HCT116 (cell line): ENCODE data around the gene THSD4. TPM values are rescaled to one million over a fixed set of nuclear protein-coding genes. Genes with fewer than 3 reads are reported as not detected.

Source experiments
- ATAC-seq: fragments of 200-7000 bp; cut with Tn5 transposase; 2 replicates; pipeline ENCODE4 v1.9.1; 2020; ENCODE audit warnings: mild to moderate bottlenecking, moderate library complexity
- BruUV-seq: library from RNA; stranded (reverse); fragments of 400-500 nt; replicated peaks from 2 replicates; lab custom pipeline; 2021; lab: Mats Ljungman, UMichigan
- CTCF ChIA-PET: fragments of 300-600 bp; sonication (Branson Sonifier 250); formaldehyde crosslinking; loops from one replicate; lab custom pipeline; 2021; ENCODE audit warnings: antibody characterized with exemption; lab: Charles Lee
- POLR2A ChIA-PET: fragments of 300-600, 350-600 bp; sonication (Branson Sonifier 250); formaldehyde crosslinking; loops from one replicate; lab custom pipeline; 2021; ENCODE audit warnings: antibody characterized with exemption; lab: Charles Lee
- RAD21 ChIA-PET, 2 experiments: fragments of 300-600 bp; sonication (Branson Sonifier 250); formaldehyde crosslinking; loops; one replicate each; lab custom pipeline; 2023; ENCODE audit warnings: low total read pairs in 2 of 2; ENCODE audit not compliant: uncharacterized antibody in 2 of 2, unreplicated experiment in 2 of 2, low non-redundant PET in 1 of 2; lab: Charles Lee
- DNase-seq: peaks from one replicate; pipeline ENCODE4 v3.0.0-alpha.2; 2010; ENCODE audit warnings: low read depth, low spot score
- H2AFZ ChIP-seq: fragments of 200-600 bp; shearing (Covaris generic), sonication (generic); 2 replicates; pipeline ENCODE4 v1.6.1; 2017; ENCODE audit warnings: low read depth, mixed run types, mixed read lengths, antibody characterized with exemption, low read length; ENCODE audit not compliant: poor library complexity, severe bottlenecking
- H3K27ac ChIP-seq: 2 replicates; pipeline ENCODE4 v1.5.1; 2012; ENCODE audit warnings: low read depth, low read length
- H3K27me3 ChIP-seq: fragments of 200-600 bp; sonication (generic); 2 replicates; pipeline ENCODE4 v1.6.1; 2016; ENCODE audit warnings: mixed run types, low read length, mixed read lengths; ENCODE audit not compliant: insufficient read depth
- H3K36me3 ChIP-seq, 2 experiments: fragments of 200-500 bp in 1 of 2; fragments of 200-600 bp in 1 of 2; sonication (Bioruptor generic) in 1 of 2; sonication (generic) in 1 of 2; 2 replicates each; pipeline versions ENCODE4 v1.5.1 to v1.6.1; 2014 to 2016; ENCODE audit warnings: low read length in 2 of 2, inconsistent platforms in 1 of 2, mixed read lengths in 1 of 2, mixed run types in 1 of 2; ENCODE audit not compliant: insufficient read depth in 2 of 2, control insufficient read depth in 1 of 2
- H3K4me1 ChIP-seq, 2 experiments: fragments of 200-600 bp in 1 of 2; sonication (generic) in 1 of 2; 2 replicates each; pipeline versions ENCODE4 v1.5.1 to v1.6.1; 2012 to 2017; ENCODE audit warnings: low read length in 2 of 2, inconsistent platforms in 1 of 2, mild to moderate bottlenecking in 1 of 2, mixed read lengths in 1 of 2, mixed run types in 1 of 2, moderate library complexity in 1 of 2; ENCODE audit not compliant: insufficient read depth in 2 of 2, control insufficient read depth in 1 of 2
- H3K4me2 ChIP-seq: fragments of 200-600 bp; sonication (generic); 2 replicates; pipeline ENCODE4 v1.6.1; 2017; ENCODE audit warnings: mixed run types, low read length, mixed read lengths
- H3K4me3 ChIP-seq, 2 experiments: fragments of 200-600 bp in 1 of 2; sonication (generic) in 1 of 2; replicated peaks in 1 of 2; 2 replicates each; pipeline ENCODE4 v1.5.1; 2011 to 2016; ENCODE audit warnings: low read length in 2 of 2, control low read depth in 1 of 2, low read depth in 1 of 2, mild to moderate bottlenecking in 1 of 2, mixed read lengths in 1 of 2, mixed run types in 1 of 2
- H3K79me2 ChIP-seq: fragments of 200-600 bp; sonication (generic); 2 replicates; pipeline ENCODE4 v1.6.1; 2017; ENCODE audit warnings: mild to moderate bottlenecking, mixed run types, low read length, moderate library complexity, mixed read lengths; ENCODE audit not compliant: insufficient read depth
- H3K9ac ChIP-seq: fragments of 200-600 bp; sonication (generic); 2 replicates; pipeline ENCODE4 v1.6.1; 2016; ENCODE audit warnings: low read length, mixed read lengths
- H3K9me2 ChIP-seq: fragments of 200-600 bp; sonication (generic), shearing (Covaris generic); 2 replicates; pipeline ENCODE4 v1.6.1; 2017; ENCODE audit warnings: mixed run types, mild to moderate bottlenecking, moderate library complexity; ENCODE audit not compliant: insufficient read depth
- H3K9me3 ChIP-seq, 2 experiments: fragments of 200-500 bp in 1 of 2; fragments of 200-600 bp in 1 of 2; sonication (Bioruptor generic) in 1 of 2; sonication (generic) in 1 of 2; 2 replicates each; pipeline ENCODE4 v1.6.1; 2014 to 2017; ENCODE audit warnings: low read length in 2 of 2, mixed read lengths in 2 of 2, inconsistent platforms in 1 of 2, low read depth in 1 of 2, mild to moderate bottlenecking in 1 of 2, mixed run types in 1 of 2, moderate library complexity in 1 of 2; ENCODE audit not compliant: control insufficient read depth in 1 of 2, insufficient read depth in 1 of 2
- H4K20me1 ChIP-seq: fragments of 200-600 bp; sonication (generic), shearing (Covaris generic); 2 replicates; pipeline ENCODE4 v1.6.1; 2017; ENCODE audit warnings: mixed run types, mild to moderate bottlenecking, moderate library complexity; ENCODE audit not compliant: insufficient read depth
- ATF3 ChIP-seq: IDR thresholded peaks from 2 replicates; pipeline ENCODE4 v1.6.1; 2012
- CBX3 ChIP-seq: IDR thresholded peaks from 2 replicates; pipeline ENCODE4 v1.6.1; 2012; ENCODE audit warnings: low read depth
- CEBPB ChIP-seq: IDR thresholded peaks from 2 replicates; pipeline ENCODE4 v1.6.1; 2012; ENCODE audit warnings: low read depth
- CTCF ChIP-seq, 3 experiments: fragments of 200-600 bp in 1 of 3; sonication (generic) in 1 of 3; IDR thresholded peaks in 2 of 3; conservative IDR thresholded peaks in 1 of 3; 2 replicates each; pipeline ENCODE4 v1.5.1; 2012 to 2017; ENCODE audit warnings: low read depth in 2 of 3, low read length in 2 of 3, antibody characterized with exemption in 1 of 3, borderline replicate concordance in 1 of 3, control low read depth in 1 of 3, mild to moderate bottlenecking in 1 of 3, mixed read lengths in 1 of 3, mixed run types in 1 of 3, moderate library complexity in 1 of 3; ENCODE audit not compliant: insufficient read depth in 1 of 3
- EGR1 ChIP-seq: IDR thresholded peaks from 2 replicates; pipeline ENCODE4 v1.6.1; 2012; ENCODE audit warnings: low read depth
- ELF1 ChIP-seq: IDR thresholded peaks from 2 replicates; pipeline ENCODE4 v1.6.1; 2012; ENCODE audit warnings: low read depth, borderline replicate concordance
- EZH2 ChIP-seq: fragments of 200-600 bp; sonication (generic); IDR thresholded peaks from 2 replicates; pipeline ENCODE4 v1.6.1; 2017; ENCODE audit warnings: antibody characterized with exemption, mixed run types
- EZH2phosphoT487 ChIP-seq: fragments of 200-600 bp; IDR thresholded peaks from 2 replicates; pipeline ENCODE4 v1.6.1; 2018; ENCODE audit warnings: antibody characterized with exemption, borderline replicate concordance
- JUND ChIP-seq: IDR thresholded peaks from 2 replicates; pipeline ENCODE4 v1.6.1; 2012
- MAX ChIP-seq: IDR thresholded peaks from 2 replicates; pipeline ENCODE4 v1.6.1; 2012
- POLR2A ChIP-seq: IDR thresholded peaks from 2 replicates; pipeline ENCODE4 v1.7.0; 2011; ENCODE audit warnings: borderline replicate concordance; ENCODE audit not compliant: insufficient read depth, insufficient read length; ENCODE audit errors: extremely low read depth
- REST ChIP-seq: IDR thresholded peaks from 2 replicates; pipeline ENCODE4 v1.6.1; 2012; ENCODE audit warnings: low read depth
- SIN3A ChIP-seq: IDR thresholded peaks from 2 replicates; pipeline ENCODE4 v1.6.1; 2012; ENCODE audit warnings: low read depth
- SP1 ChIP-seq: IDR thresholded peaks from 2 replicates; pipeline ENCODE4 v1.6.1; 2012; ENCODE audit warnings: low read depth
- SRF ChIP-seq: IDR thresholded peaks from 2 replicates; pipeline ENCODE4 v1.6.1; 2012; ENCODE audit warnings: low read depth
- TCF7L2 ChIP-seq: IDR thresholded peaks from 2 replicates; pipeline ENCODE4 v1.7.0; 2011; ENCODE audit warnings: borderline replicate concordance, inconsistent platforms; ENCODE audit not compliant: insufficient read depth, insufficient read length; ENCODE audit errors: extremely low read depth
- YY1 ChIP-seq: IDR thresholded peaks from 2 replicates; pipeline ENCODE4 v1.6.1; 2011; ENCODE audit warnings: low read length, low read depth, moderate library complexity, mild to moderate bottlenecking; ENCODE audit not compliant: insufficient replicate concordance; ENCODE audit errors: extremely low read depth
- ZBTB33 ChIP-seq: IDR thresholded peaks from 2 replicates; pipeline ENCODE4 v1.6.1; 2011; ENCODE audit warnings: mild to moderate bottlenecking, low read length, moderate library complexity; ENCODE audit not compliant: insufficient replicate concordance; ENCODE audit errors: extremely low read depth
- ZNF274 ChIP-seq: fragments of 200-500 bp; sonication (Bioruptor generic); IDR thresholded peaks from 2 replicates; pipeline ENCODE4 v1.6.1; 2014; ENCODE audit warnings: mild to moderate bottlenecking, low read depth, low read length, inconsistent platforms
- intact Hi-C: fragments of 100-400 bp; cut with micrococcal nuclease; formaldehyde crosslinking; loops from 2 replicates; pipeline ENCODE4 v1.10.0; 2022
- total RNA-seq: library from RNA; stranded (reverse); gene quantifications from one replicate; pipeline ENCODE4 v1.2.1, GENCODE V29; 2021; ENCODE audit not compliant: unreplicated experiment

The THSD4 gene
- total RNA-seq, 1 experiment from 2014 or later = 30.5 TPM

- Histone ChIP-seq H3K4me1 (peaks cover 9 to 11% of the 10 kb centered on the region in 2 experiments; a peak in 3 of 4 replicates), H3K4me2 (no peak overlapping the region), H3K9me2 (no peaks in the 10 kb centered on the region), H3K4me3 (no peak overlapping the region), H2AFZ (no peak overlapping the region), H4K20me1 (no peaks in the 10 kb centered on the region), H3K27me3 (no peaks in the 10 kb centered on the region), H3K79me2 (no peaks in the 10 kb centered on the region), H3K9me3 (no peaks in the 10 kb centered on the region), H3K27ac (no peak overlapping the region), H3K36me3 (no peaks in the 10 kb centered on the region), H3K9ac (no peak overlapping the region)
- ATAC-seq (no peak), DNase-seq (no peak)
- CTCF ChIA-PET = no interaction called here
- BruUV-seq = no TSS peak
- TF ChIP-seq ELF1 (no peak), POLR2A (no peak), YY1 (no peak), EGR1 (no peak), EZH2 (no peak), ZNF274 (no peak), ZBTB33 (no peak), SP1 (no peak), REST (no peak), SRF (no peak), TCF7L2 (no peak), ATF3 (no peak), EZH2phosphoT487 (no peak), CEBPB (no peak), CTCF (IDR thresholded peaks at IDR 0.05 in 2 of 3, conservative IDR thresholded peaks at IDR 0.05 in 1 of 3; ENCODE audit: borderline replicate concordance in 1 of 3, insufficient read depth in 1 of 3, low read depth in 2 of 3, low read length in 2 of 3) (no peak), MAX (no peak), CBX3 (no peak), SIN3A (no peak), JUND (no peak)
- intact Hi-C loops = no loop called here
- POLR2A ChIA-PET = no interaction called here
- RAD21 ChIA-PET = no interaction called here
Observed at GRCh38 chr15:71458089-71458660, 342.9 kb downstream of the THSD4 start.
